SK-N-MC (cell line): ENCODE measurements around the gene KCNH2.

Source experiments
- DNase-seq: peaks from one replicate; pipeline ENCODE4 v3.0.0-alpha.2; 2011; ENCODE audit warnings: low read depth, low spot score
- H3K27ac ChIP-seq: fragments of 200-600 bp; sonication (generic); 2 replicates; pipeline ENCODE4 v1.5.1; 2016; ENCODE audit warnings: mixed run types
- H3K36me3 ChIP-seq: fragments of 200-600 bp; sonication (generic); 2 replicates; pipeline ENCODE4 v1.6.1; 2017; ENCODE audit warnings: antibody characterized with exemption, low read length, mixed read lengths; ENCODE audit not compliant: insufficient read depth
- H3K4me3 ChIP-seq: fragments of 200-600 bp; sonication (generic); 2 replicates; pipeline ENCODE4 v1.5.1; 2016
- H3K9ac ChIP-seq: fragments of 200-600 bp; sonication (generic); 2 replicates; pipeline ENCODE4 v1.8.0; 2017; ENCODE audit warnings: mixed run types, mixed read lengths; ENCODE audit not compliant: insufficient read length
- H3K9me3 ChIP-seq: fragments of 200-600 bp; sonication (generic); 2 replicates; pipeline ENCODE4 v1.6.1; 2017; ENCODE audit warnings: low read depth, mild to moderate bottlenecking, antibody characterized with exemption, low read length, moderate library complexity, mixed read lengths
- EZH2 ChIP-seq: fragments of 200-600 bp; sonication (generic); IDR thresholded peaks from one replicate; pipeline ENCODE4 v1.6.1; 2017; ENCODE audit warnings: antibody characterized with exemption
- FOXP2 ChIP-seq: optimal IDR thresholded peaks from 2 replicates; pipeline ENCODE3; 2011; ENCODE audit warnings: mild to moderate bottlenecking, moderate library complexity; ENCODE audit not compliant: insufficient read depth; ENCODE audit errors: extremely low read length, control extremely low read depth
- POLR2AphosphoS5 ChIP-seq: IDR thresholded peaks from 2 replicates; pipeline ENCODE4 v1.6.1; 2012; ENCODE audit warnings: mild to moderate bottlenecking, low read depth, low read length, borderline replicate concordance

The KCNH2 gene

DNA sequence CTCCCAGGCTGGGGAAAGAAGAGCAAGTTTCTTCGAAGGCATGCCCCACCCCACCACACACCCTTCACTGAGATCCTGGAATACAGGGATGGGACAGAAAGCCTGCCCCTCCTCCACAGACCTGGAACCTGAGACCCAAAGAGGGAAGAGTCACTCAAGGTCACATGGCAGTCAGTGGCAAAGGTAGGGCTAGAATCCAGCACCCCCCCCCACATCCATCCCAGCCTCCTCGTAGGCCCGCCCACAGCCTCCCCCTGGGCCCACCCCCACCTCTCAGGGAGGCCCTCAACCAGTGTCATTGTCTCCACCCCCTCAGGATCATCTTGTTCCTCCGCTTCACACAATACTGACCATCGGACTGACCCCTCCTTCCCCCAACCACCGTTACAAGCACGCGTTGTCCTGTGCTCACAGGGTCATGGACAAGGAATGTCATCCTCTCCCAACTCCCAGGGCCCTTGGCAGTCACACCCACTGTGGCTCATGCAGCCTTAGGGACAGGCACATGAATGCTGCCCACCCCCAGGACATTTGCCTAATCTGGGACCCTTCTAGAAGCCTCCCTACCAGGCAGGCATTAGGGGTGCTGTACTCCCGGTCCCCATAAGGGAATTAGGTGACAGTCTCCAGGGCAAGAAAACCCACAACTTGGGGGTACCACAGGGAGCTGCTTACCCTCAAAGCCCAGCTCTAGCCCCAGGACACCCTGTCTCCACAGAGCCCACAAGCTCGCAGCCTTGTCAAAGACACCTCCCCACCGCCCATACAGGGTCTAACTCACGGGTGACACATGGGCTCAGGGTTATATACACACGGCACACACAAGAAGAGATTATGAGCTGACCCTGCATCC, 1.4 kb downstream of the KCNH2 start:
- no peak overlapping the region for H3K9ac ChIP-seq
- DNase-seq: no peak
- TF ChIP-seq FOXP2 (no peak), POLR2AphosphoS5 (no peak), EZH2 (no peak)
- no peaks in the 10 kb centered on the region for H3K9me3 ChIP-seq
- H3K4me3 ChIP-seq: peak overlapping the region; percentile 58
- no peaks in the 10 kb centered on the region for H3K36me3 ChIP-seq
- H3K27ac ChIP-seq: no peak overlapping the region

DNA sequence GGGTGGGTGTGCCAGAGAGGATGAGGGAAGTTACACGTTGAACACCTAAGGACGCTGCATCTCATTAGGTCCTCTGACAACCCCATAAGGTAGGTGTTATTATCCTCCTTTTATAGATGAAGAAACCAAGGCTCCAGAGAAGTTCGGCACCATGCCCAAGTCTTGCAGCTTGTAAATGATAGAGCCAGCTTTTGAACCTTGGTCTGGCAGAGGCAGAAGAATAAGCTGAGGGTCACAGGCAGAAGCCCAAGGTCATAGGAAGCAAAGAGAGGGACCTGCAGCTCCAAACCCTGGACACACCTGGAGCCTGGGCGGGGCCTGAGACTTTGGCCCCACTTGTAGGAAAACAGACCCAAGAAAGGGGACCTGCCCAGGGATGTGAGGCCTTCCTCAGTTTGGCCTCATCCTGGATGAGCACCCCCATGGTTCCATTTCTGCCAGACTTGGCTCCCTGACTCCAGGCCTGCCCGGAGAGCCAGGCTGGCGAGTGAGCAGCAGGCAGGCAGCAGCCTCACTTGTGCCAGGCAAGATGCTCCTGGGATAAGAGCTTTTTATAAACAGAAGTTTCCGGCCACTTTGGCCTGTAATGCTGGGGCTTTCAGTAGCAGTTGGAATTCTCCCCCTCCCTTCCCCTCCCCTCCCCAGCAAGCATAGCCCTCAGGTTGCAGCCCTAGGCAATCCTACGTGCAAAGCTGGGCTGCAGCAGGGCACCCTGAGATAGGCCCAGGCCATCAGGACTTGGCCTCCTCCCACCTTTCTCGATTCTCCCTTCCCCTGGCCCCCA, 2.4 kb downstream of the KCNH2 start:
- Histone ChIP-seq H3K27ac (no peak overlapping the region), H3K36me3 (no peaks in the 10 kb centered on the region), H3K9ac (no peak overlapping the region), H3K9me3 (no peaks in the 10 kb centered on the region), H3K4me3 (peak overlapping the region; percentile 84)
- no peak for DNase-seq
- TF ChIP-seq POLR2AphosphoS5 (no peak), EZH2 (no peak), FOXP2 (no peak)

DNA sequence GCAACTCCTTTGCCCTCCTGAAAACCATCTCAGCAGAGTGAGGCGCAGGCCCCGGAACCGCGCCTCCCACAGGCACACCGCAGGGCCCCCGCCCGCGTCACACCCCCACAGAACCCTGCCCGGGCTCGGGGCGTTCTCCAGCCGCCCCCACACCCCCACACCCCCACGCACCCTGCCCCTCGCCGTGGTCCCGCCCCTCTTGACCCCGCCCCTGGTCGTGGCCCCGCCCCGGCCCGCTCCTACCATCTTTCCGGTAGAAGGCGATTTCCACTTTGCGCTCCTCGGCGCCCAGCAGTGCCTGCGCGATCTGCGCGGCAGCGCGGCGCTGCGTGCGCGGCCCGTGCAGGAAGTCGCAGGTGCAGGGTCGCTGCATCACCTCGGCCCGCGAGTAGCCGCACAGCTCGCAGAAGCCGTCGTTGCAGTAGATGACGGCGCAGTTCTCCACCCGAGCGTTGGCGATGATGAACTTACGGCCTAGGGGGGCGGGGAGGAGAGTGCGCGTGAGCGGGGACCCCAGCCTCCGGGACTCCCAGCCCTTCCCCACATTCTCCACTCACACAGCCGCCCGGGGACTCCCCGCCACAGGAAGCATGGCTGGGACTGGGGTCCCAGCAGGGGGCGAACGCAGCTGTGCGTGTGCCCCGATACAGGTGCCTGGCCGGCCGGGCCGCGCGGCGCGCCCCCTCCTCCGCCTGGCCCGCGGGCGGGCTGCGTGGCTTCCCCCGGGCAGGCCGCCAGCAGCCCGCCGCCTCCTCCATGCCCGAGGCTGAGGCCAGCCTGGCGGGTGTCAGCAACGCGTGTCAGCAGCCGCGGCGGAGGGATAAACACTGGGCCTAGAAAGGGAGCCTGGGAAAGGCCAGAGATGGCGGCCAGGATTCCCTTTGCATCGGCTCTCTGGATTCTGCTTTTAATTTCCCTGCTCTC, 3.4 kb downstream of the KCNH2 start:
- H3K27ac ChIP-seq: no peak overlapping the region
- H3K36me3 ChIP-seq: no peaks in the 10 kb centered on the region
- peak overlapping the region; percentile 84 for H3K4me3 ChIP-seq
- DNase-seq: no peak
- TF ChIP-seq FOXP2: no peak
- no peak for TF ChIP-seq EZH2
- peak; percentile 56; the same call in 1 of the 2 replicates for TF ChIP-seq POLR2AphosphoS5
- no peak overlapping the region for H3K9ac ChIP-seq
- H3K9me3 ChIP-seq: no peaks in the 10 kb centered on the region

DNA sequence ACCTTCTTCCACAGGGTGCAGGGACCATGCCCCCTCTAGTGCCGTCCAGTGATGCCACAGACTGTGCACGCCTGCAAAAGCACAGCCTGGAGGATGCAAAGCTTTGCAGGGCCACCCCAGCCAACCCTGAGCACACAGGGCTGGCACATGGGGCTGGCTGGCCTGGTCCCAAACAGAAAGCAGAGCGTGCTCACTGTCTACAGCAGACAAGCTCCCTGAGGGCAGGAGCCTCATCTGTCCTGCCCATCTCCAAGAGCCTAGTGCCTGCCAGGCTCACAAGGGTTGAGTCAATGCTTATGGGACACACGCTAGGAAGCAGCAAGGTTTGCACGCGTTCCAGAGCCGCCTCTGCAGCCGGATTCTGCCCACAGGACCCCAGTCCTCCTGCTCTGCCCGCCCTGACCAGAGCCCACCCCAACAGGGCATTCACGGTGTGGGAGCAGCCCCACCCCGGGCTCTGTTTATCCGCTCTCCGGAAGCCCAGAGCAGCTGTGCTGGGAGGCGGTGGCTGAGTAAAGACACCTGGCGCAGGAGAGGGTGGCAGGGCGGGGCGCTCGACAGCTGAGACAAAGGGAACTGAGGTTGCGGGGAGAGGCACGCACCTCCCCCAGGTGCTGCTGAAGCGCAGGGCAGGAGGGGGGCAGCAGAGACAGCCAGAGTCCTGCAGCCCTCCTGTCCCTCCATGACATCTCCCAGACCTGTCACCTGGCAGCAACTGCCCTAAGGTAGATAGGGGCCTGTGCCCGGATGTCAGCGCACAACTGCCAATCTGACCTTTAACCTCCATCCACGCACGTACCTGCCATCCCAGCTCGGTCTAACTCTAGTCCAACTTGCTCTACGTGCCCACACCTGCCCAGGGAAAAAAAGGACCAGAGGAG, 4.3 kb downstream of the KCNH2 start:
- Histone ChIP-seq H3K36me3 (no peaks in the 10 kb centered on the region), H3K27ac (no peak overlapping the region), H3K9ac (no peak overlapping the region), H3K9me3 (no peaks in the 10 kb centered on the region), H3K4me3 (peak overlapping the region; percentile 84)
- no peak for TF ChIP-seq EZH2
- no peak for TF ChIP-seq POLR2AphosphoS5
- TF ChIP-seq FOXP2: no peak
- DNase-seq: no peak

DNA sequence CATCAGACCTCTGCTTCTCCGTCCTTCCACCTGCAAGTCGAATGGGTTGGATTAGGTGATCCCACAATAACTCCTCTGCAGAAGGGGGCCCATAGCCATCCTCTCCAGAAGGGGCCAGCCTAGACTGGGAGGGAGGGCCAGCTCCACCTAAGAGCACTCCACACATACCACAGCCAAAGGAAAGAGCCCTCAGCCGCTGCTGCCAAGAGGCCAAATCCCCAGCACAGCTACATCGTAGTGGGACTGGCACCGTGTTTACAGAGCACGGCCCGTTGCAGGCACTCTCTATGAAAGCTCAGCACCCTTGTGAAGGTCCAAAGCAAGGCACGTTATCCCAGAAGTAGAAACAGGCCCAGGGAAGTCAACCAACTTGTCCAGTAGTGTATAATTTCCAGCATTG, 5.4 kb downstream of the KCNH2 start:
- TF ChIP-seq POLR2AphosphoS5 (no peak), EZH2 (no peak), FOXP2 (no peak)
- Histone ChIP-seq H3K36me3 (no peaks in the 10 kb centered on the region), H3K4me3 (no peak overlapping the region), H3K9me3 (no peaks in the 10 kb centered on the region), H3K9ac (no peak overlapping the region), H3K27ac (no peak overlapping the region)
- DNase-seq: no peak

DNA sequence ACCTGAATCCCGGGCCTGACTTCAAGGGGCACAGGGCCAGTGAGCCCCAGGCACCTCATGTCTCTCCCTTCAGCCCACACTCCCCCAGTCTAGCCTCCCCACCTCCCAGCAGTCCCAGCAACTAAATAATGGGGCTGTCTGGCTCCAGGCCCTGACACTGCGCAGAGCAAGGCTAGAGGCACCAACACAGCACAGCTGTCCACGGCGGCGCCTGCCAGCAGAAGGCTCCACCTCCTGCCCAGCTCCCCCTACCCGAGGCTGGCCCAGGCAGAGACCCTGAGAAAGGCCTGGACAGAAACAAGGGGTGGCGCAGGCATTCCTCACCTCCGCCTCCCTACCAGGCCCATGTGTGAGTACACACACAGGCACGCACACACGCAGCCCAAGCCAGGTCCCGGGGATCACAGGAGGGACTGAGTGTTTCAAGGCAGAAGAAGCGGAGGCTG, 6.1 kb downstream of the KCNH2 start:
- DNase-seq: no peak
- H3K9ac ChIP-seq: no peak overlapping the region
- H3K4me3 ChIP-seq: no peak overlapping the region
- H3K36me3 ChIP-seq: no peaks in the 10 kb centered on the region
- no peaks in the 10 kb centered on the region for H3K9me3 ChIP-seq
- H3K27ac ChIP-seq: no peak overlapping the region
- no peak for TF ChIP-seq POLR2AphosphoS5

DNA sequence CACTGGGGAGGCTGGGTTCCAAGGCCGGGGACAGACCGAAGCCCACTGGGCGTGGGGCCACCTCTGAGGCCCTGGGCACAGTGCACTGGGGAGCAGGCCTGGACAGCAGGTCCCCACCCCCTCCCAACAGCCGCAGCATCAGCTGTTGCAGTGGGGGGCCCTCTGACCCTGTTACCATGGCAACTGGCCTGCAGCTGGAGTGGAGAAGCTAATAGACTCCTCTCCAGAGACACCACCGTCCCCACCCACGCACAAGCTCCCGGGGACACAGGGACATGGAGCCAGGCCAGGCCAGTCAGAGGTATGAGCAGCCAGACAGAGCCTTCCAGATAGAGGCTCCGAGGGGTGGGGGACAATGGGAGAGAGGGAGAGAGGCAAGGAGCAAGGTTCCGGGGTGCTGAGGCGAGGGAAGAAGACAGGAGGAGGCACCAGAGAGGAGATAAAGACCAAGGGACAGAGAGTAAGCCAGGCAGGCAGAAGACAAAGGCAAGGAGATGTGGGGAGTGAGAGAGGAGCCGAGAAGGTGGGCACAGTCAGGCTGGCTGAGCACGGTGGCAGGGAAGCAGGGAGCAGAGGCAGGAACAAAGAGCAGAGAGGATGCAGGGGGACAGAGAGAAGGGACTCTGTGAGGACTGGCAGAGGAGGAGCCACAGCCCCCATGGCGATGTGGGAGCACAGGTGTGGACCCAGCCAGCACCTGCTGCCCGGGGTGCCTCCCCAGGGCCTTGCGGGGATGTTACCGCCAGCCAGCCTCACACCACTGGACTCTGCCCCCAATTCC, 6.7 kb downstream of the KCNH2 start:
- no peaks in the 10 kb centered on the region for H3K9me3 ChIP-seq
- no peaks in the 10 kb centered on the region for H3K36me3 ChIP-seq
- H3K27ac ChIP-seq: no peak overlapping the region
- no peak for DNase-seq
- no peak overlapping the region for H3K9ac ChIP-seq
- TF ChIP-seq POLR2AphosphoS5 (no peak), EZH2 (no peak), FOXP2 (no peak)
- H3K4me3 ChIP-seq: no peak overlapping the region
